H9 (cell line): Measurements from ENCODE around the gene TCEA3. TPM values are rescaled to one million over a fixed set of nuclear protein-coding genes. Genes with fewer than 3 reads are reported as not detected.

Source experiments
- DNase-seq: peaks from one replicate; pipeline ENCODE4 v3.0.0-alpha.2; 2017
- H2AFZ ChIP-seq: one replicate; pipeline ENCODE4 v1.6.1; 2013; ENCODE audit warnings: mild to moderate bottlenecking, low read length, control low read depth, moderate library complexity
- H2AK5ac ChIP-seq: 2 replicates; pipeline ENCODE4 v1.6.1; 2013; ENCODE audit warnings: low read length, control low read depth, mixed read lengths; ENCODE audit not compliant: insufficient read length
- H2BK120ac ChIP-seq: one replicate; pipeline ENCODE4 v1.6.1; 2013; ENCODE audit warnings: low read depth, mild to moderate bottlenecking, low read length, control low read depth, inconsistent platforms; ENCODE audit not compliant: poor library complexity, severe bottlenecking
- H2BK12ac ChIP-seq: 2 replicates; pipeline ENCODE4 v1.6.1; 2013; ENCODE audit warnings: low read length, control low read depth, mixed read lengths, low read depth; ENCODE audit not compliant: insufficient read length
- H2BK15ac ChIP-seq: 2 replicates; pipeline ENCODE4 v1.6.1; 2013; ENCODE audit warnings: low read depth, low read length, control low read depth
- H2BK20ac ChIP-seq: one replicate; pipeline ENCODE4 v1.6.1; 2013; ENCODE audit warnings: low read depth, mild to moderate bottlenecking, low read length, control low read depth, inconsistent platforms; ENCODE audit not compliant: poor library complexity, severe bottlenecking
- H2BK5ac ChIP-seq: 2 replicates; pipeline ENCODE4 v1.6.1; 2013; ENCODE audit warnings: low read length, control low read depth, mixed read lengths; ENCODE audit not compliant: insufficient read length
- H3K14ac ChIP-seq: 2 replicates; pipeline ENCODE4 v1.6.1; 2013; ENCODE audit warnings: low read length, control low read depth; ENCODE audit not compliant: insufficient read depth
- H3K18ac ChIP-seq: 2 replicates; pipeline ENCODE4 v1.6.1; 2013; ENCODE audit warnings: low read depth, mild to moderate bottlenecking, mixed read lengths, low read length, control low read depth; ENCODE audit not compliant: insufficient read length
- H3K23ac ChIP-seq: 2 replicates; pipeline ENCODE4 v1.6.1; 2013; ENCODE audit warnings: low read length, control low read depth, mixed read lengths, low read depth; ENCODE audit not compliant: insufficient read length
- H3K23me2 ChIP-seq: 2 replicates; pipeline ENCODE4 v1.6.1; 2013; ENCODE audit warnings: low read depth, mild to moderate bottlenecking, mixed read lengths, low read length, control low read depth; ENCODE audit not compliant: insufficient read length, poor library complexity, severe bottlenecking
- H3K27ac ChIP-seq: 2 replicates; pipeline ENCODE4 v1.5.1; 2013; ENCODE audit warnings: low read length, control low read depth, mixed read lengths, low read depth; ENCODE audit not compliant: insufficient read length
- H3K27me3 ChIP-seq: 2 replicates; pipeline ENCODE4 v1.6.1; 2013; ENCODE audit warnings: low read length, control low read depth, inconsistent platforms; ENCODE audit not compliant: insufficient read depth
- H3K4ac ChIP-seq: 2 replicates; pipeline ENCODE4 v1.6.1; 2013; ENCODE audit warnings: low read depth, mild to moderate bottlenecking, control low read depth, inconsistent platforms, low read length, moderate library complexity
- H3K4me1 ChIP-seq: 2 replicates; pipeline ENCODE4 v1.6.1; 2013; ENCODE audit warnings: low read length, control low read depth, inconsistent platforms; ENCODE audit not compliant: insufficient read depth
- H3K4me2 ChIP-seq: 2 replicates; pipeline ENCODE4 v1.6.1; 2013; ENCODE audit warnings: low read length, control low read depth, mixed read lengths; ENCODE audit not compliant: insufficient read length, insufficient read depth
- H3K56ac ChIP-seq: 2 replicates; pipeline ENCODE4 v1.6.1; 2013; ENCODE audit warnings: low read depth, mild to moderate bottlenecking, mixed read lengths, low read length, control low read depth; ENCODE audit not compliant: insufficient read length
- H3K79me1 ChIP-seq: 2 replicates; pipeline ENCODE4 v1.6.1; 2013; ENCODE audit warnings: low read depth, mild to moderate bottlenecking, moderate library complexity, low read length, control low read depth, inconsistent platforms; ENCODE audit not compliant: insufficient read depth, poor library complexity, severe bottlenecking
- H3K79me2 ChIP-seq: 2 replicates; pipeline ENCODE4 v1.6.1; 2013; ENCODE audit warnings: low read length, control low read depth, inconsistent platforms; ENCODE audit not compliant: insufficient read depth
- H3K9ac ChIP-seq: 2 replicates; pipeline ENCODE4 v1.6.1; 2013; ENCODE audit warnings: low read length, control low read depth, mixed read lengths; ENCODE audit not compliant: insufficient read length; ENCODE audit errors: extremely low read depth
- H3K9me3 ChIP-seq: one replicate; pipeline ENCODE4 v1.6.1; 2013; ENCODE audit warnings: low read depth, low read length, inconsistent platforms; ENCODE audit not compliant: control insufficient read depth
- H3T11ph ChIP-seq: one replicate; pipeline ENCODE4 v1.6.1; 2013; ENCODE audit warnings: mild to moderate bottlenecking, low read length, control low read depth, inconsistent platforms
- H4K20me1 ChIP-seq: one replicate; pipeline ENCODE4 v1.6.1; 2013; ENCODE audit not compliant: control insufficient read depth, insufficient read length, insufficient read depth
- H4K5ac ChIP-seq: 2 replicates; pipeline ENCODE4 v1.6.1; 2013; ENCODE audit warnings: low read depth, mild to moderate bottlenecking, mixed read lengths, low read length, control low read depth; ENCODE audit not compliant: insufficient read length
- H4K8ac ChIP-seq: replicated peaks from 2 replicates; pipeline ENCODE4 v1.6.1; 2013; ENCODE audit warnings: low read length, control low read depth, mixed read lengths, low read depth; ENCODE audit not compliant: insufficient read length
- H4K91ac ChIP-seq: 2 replicates; pipeline ENCODE4 v1.6.1; 2013; ENCODE audit warnings: low read depth, mild to moderate bottlenecking, moderate library complexity, mixed read lengths, low read length, control low read depth; ENCODE audit not compliant: insufficient read length
- H3K27ac Mint-ChIP-seq, 3 experiments: 2 replicates in 2 of 3; 3 replicates in 1 of 3; pipeline ENCODE4 v1.8.0; 2020 to 2021; ENCODE audit warnings: mixed read lengths in 3 of 3, mild to moderate bottlenecking in 1 of 3, moderate library complexity in 1 of 3
- H3K27me3 Mint-ChIP-seq: 2 replicates; pipeline ENCODE4 v1.8.0; 2021; ENCODE audit warnings: low read depth, mild to moderate bottlenecking, moderate library complexity, mixed read lengths
- H3K36me3 Mint-ChIP-seq, 3 experiments: 2 replicates in 2 of 3; 3 replicates in 1 of 3; pipeline ENCODE4 v1.8.0; 2020 to 2021; ENCODE audit warnings: low read depth in 3 of 3, mixed read lengths in 3 of 3; ENCODE audit not compliant: insufficient read depth in 1 of 3
- H3K4me1 Mint-ChIP-seq, 2 experiments: 2 replicates each; pipeline ENCODE4 v1.8.0; 2020; ENCODE audit warnings: mixed read lengths in 2 of 2
- H3K4me3 Mint-ChIP-seq, 2 experiments: 2 replicates in 1 of 2; 3 replicates in 1 of 2; pipeline ENCODE4 v1.8.0; 2020 to 2021; ENCODE audit warnings: mild to moderate bottlenecking in 2 of 2, mixed read lengths in 2 of 2, moderate library complexity in 1 of 2
- H3K9me3 Mint-ChIP-seq, 2 experiments: 2 replicates in 1 of 2; 3 replicates in 1 of 2; pipeline ENCODE4 v1.8.0; 2020; ENCODE audit warnings: mild to moderate bottlenecking in 2 of 2, mixed read lengths in 2 of 2, moderate library complexity in 1 of 2
- CTCF ChIP-seq: fragments of 200-600 bp; sonication (generic); conservative IDR thresholded peaks from 3 replicates; pipeline ENCODE4 v1.8.0; 2021; ENCODE audit warnings: antibody characterized with exemption, mild to moderate bottlenecking
- WGBS: extraction: QIAGEN DNeasy Blood & Tissue Kit; methylation state at CpG from one replicate; pipeline ENCODE4 v1.1.7; 2013; ENCODE audit warnings: missing lambda C conversion rate, low lambda C conversion rate, mixed read lengths; ENCODE audit not compliant: insufficient read length; ENCODE audit errors: extremely low coverage; 5-methylcytosine and 5-hydroxymethylcytosine counted together
- total RNA-seq: library from RNA; stranded (reverse); gene quantifications from 2 replicates; pipeline ENCODE4 v1.2.1, GENCODE V29; 2021

TCEA3 gene
- total RNA-seq, 1 experiment from 2014 or later: 0.37 TPM

GRCh38 chr1:23395849-23396248, 28.7 kb downstream of the TCEA3 start:
- H4K8ac ChIP-seq: no peak overlapping the region

More at GRCh38 chr1:23395849-23396248, 28.7 kb downstream of the TCEA3 start:
- no peak overlapping the region for H3K4ac ChIP-seq
- no peak overlapping the region for H3K9ac ChIP-seq
- H3K18ac ChIP-seq: no peak overlapping the region
- no peak overlapping the region for H3K4me2 ChIP-seq
- H4K20me1 ChIP-seq: no peaks in the 10 kb centered on the region
- no peaks in the 10 kb centered on the region for H3K27me3 Mint-ChIP-seq
- H2AK5ac ChIP-seq: no peak overlapping the region
- H3K9me3 ChIP-seq: peaks cover 7% of the 10 kb centered on the region
- H3K27ac Mint-ChIP-seq: no peak overlapping the region
- no peaks in the 10 kb centered on the region for H3K36me3 Mint-ChIP-seq
- H3K27me3 ChIP-seq: peaks cover 36% of the 10 kb centered on the region; the same call in 1 of the 2 replicates
- no CpG with 5 or more reads among the region's 4 CpGs for WGBS
- H4K91ac ChIP-seq: no peak overlapping the region
- H3K4me1 Mint-ChIP-seq: peaks cover 17 to 18% of the 10 kb centered on the region in 2 experiments
- H3K79me1 ChIP-seq: no peaks in the 10 kb centered on the region
- peak overlapping the region in 1 of 2 experiments; percentile 30; a peak in 1 of 5 replicates for H3K4me3 Mint-ChIP-seq
- DNase-seq: no peak
- H3K4me1 ChIP-seq: no peaks in the 10 kb centered on the region; the same call in 1 of the 2 replicates
- no peak for TF ChIP-seq CTCF
- H3T11ph ChIP-seq: no peak overlapping the region
- H2BK15ac ChIP-seq: no peak overlapping the region
- H3K9me3 Mint-ChIP-seq: peaks cover 0 to 5% of the 10 kb centered on the region in 2 experiments; a peak in 1 of 5 replicates
- no peak overlapping the region for H2BK20ac ChIP-seq
- H3K56ac ChIP-seq: no peak overlapping the region
- no peak overlapping the region for H3K14ac ChIP-seq
- no peaks in the 10 kb centered on the region for H3K79me2 ChIP-seq
- H4K5ac ChIP-seq: no peak overlapping the region
- no peak overlapping the region for H3K23ac ChIP-seq
- H3K27ac ChIP-seq: no peak overlapping the region
- H3K23me2 ChIP-seq: no peaks in the 10 kb centered on the region
- H2AFZ ChIP-seq: no peak overlapping the region
- H2BK5ac ChIP-seq: no peak overlapping the region
- no peak overlapping the region for H2BK120ac ChIP-seq
- no peak overlapping the region for H2BK12ac ChIP-seq
